PC-3 (cell line): ENCODE measurements around the gene PGP.

Experiments used
- EZH2 ChIP-seq: fragments of 300-600 bp; sonication (generic); IDR thresholded peaks from one replicate; pipeline ENCODE4 v1.6.1; 2017; ENCODE audit warnings: antibody characterized with exemption, mild to moderate bottlenecking, low read length; ENCODE audit not compliant: unreplicated experiment
- EZH2phosphoT487 ChIP-seq: fragments of 300-600 bp; sonication (generic); IDR thresholded peaks from 2 replicates; pipeline ENCODE4 v1.6.1; 2018; ENCODE audit warnings: mild to moderate bottlenecking, antibody characterized with exemption, low read length, borderline replicate concordance
- TF ChIP-seq, protein P1 (sequence below): fragments of 300-600 bp; sonication (generic); conservative IDR thresholded peaks from 2 replicates; pipeline ENCODE4 v1.5.1; 2017; ENCODE audit warnings: antibody characterized with exemption, low read depth, mild to moderate bottlenecking, low read length

- TF ChIP-seq EZH2 (no peak), EZH2phosphoT487 (no peak)
- TF ChIP-seq, protein P1, sequence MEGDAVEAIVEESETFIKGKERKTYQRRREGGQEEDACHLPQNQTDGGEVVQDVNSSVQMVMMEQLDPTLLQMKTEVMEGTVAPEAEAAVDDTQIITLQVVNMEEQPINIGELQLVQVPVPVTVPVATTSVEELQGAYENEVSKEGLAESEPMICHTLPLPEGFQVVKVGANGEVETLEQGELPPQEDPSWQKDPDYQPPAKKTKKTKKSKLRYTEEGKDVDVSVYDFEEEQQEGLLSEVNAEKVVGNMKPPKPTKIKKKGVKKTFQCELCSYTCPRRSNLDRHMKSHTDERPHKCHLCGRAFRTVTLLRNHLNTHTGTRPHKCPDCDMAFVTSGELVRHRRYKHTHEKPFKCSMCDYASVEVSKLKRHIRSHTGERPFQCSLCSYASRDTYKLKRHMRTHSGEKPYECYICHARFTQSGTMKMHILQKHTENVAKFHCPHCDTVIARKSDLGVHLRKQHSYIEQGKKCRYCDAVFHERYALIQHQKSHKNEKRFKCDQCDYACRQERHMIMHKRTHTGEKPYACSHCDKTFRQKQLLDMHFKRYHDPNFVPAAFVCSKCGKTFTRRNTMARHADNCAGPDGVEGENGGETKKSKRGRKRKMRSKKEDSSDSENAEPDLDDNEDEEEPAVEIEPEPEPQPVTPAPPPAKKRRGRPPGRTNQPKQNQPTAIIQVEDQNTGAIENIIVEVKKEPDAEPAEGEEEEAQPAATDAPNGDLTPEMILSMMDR: no peak
Measured at GRCh38 chr16:2210009-2210332, 4.7 kb downstream of the PGP start.
